Astrocyte of the cerebellum (primary cell): ENCODE results near the gene CD274.
"Not testable (repeated sequence)": the region's sequence is repeated elsewhere in the genome, so short reads cannot be mapped to it uniquely, and the experiment has no call there.

Experiments
- DNase-seq: peaks from one replicate; pipeline ENCODE4 v3.0.0-alpha.2; 2011; ENCODE audit warnings: low read depth
- H3K4me3 ChIP-seq: 2 replicates; pipeline ENCODE4 v1.5.1; 2011; ENCODE audit warnings: mild to moderate bottlenecking, low read depth, low read length, moderate library complexity
- CTCF ChIP-seq: IDR thresholded peaks from 2 replicates; pipeline ENCODE4 v1.5.1; 2012; ENCODE audit warnings: low read length, low read depth, moderate library complexity, mild to moderate bottlenecking; ENCODE audit errors: missing control alignments
- in situ Hi-C: cut with HindIII; loops from 2 replicates; pipeline ENCODE4 v1.10.0; 2017; ENCODE audit warnings: low sequenced_read_pairs

The CD274 gene

GRCh38 chr9:5470816-5471215, 20.5 kb downstream of the CD274 start:
- H3K4me3 ChIP-seq = no peak overlapping the region
- no peak for DNase-seq
- in situ Hi-C loops = no loop called here
- no peak for TF ChIP-seq CTCF

GRCh38 chr9:5475611-5476010, 25.3 kb downstream of the CD274 start:
- H3K4me3 ChIP-seq, DNase-seq, in situ Hi-C loops: not testable (repeated sequence)

DNA sequence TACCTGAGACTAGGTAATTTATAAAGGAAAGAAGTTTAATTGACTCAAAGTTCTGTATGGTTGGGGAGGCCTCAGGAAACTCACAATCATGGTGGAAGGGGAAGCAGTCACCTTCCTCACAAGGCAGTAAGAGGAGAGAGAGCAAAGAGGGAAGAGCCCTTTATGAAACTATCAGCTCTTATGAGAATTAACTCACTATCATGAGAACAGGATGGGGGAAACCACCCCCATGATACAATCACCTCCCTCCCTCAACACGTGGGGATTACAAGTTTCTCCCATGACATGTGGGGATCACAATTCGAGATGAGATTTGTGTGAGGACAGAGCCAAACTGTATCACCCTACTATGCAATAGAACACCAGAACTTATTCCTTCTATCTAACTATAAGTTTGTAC, 27.9 kb downstream of the CD274 start:
- in situ Hi-C loops = no loop called here
- TF ChIP-seq CTCF = no peak
- H3K4me3 ChIP-seq = no peak overlapping the region
- DNase-seq = no peak

DNA sequence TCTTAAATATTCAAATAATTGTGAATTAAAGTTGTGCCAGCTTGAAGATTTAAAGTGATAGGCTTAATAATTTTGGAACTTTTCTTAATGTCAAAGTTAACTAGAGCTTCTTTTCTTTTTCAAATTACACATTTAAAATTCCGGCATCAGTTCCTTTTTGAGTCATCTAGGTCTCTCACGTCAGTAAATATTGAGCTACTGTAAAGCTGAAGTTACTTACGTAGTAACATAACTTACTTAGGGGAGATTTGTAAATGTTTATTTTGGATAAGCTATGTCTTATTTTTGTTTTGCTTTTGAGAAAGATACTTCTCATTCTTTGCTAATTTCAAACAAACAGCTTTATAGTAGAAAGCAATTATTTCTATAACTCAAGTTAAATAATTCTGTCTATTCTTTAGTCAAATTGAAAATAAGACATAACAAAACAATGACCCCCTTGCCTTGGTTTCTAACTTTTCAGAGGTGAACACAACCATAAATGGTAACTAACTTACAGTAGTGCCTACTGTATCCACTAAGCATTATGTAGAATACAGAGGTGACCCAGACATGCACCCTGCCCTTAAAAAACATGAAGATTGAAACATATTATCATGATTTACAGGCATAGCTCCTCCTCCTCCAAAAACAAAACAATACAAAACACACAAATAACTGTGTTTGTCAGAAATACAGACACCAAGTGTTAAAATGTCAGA, 29.8 kb downstream of the CD274 start:
- DNase-seq = no peak
- TF ChIP-seq CTCF = no peak
- H3K4me3 ChIP-seq = no peak overlapping the region
- in situ Hi-C loops = no loop called here

DNA sequence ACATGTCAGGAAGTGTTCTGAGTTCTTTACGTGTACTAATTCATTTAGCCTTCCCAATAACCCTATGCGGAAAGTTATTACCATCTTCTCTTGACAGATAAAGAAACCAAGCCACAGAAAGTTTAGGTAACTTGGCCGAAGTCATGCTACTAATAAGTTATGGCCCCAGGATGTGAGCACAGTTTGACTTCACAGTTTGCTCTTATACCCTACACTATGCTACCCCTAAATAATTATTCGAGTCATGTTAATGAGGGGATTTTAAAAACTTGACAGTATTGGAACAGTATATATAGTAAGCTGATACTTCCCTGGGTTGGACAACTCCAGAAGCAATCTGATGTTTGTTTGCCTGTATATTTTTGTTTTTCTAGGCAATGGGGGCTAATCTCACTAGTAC, 30.6 kb downstream of the CD274 start:
- in situ Hi-C loops = no loop called here
- DNase-seq = no peak
- TF ChIP-seq CTCF = no peak
- no peak overlapping the region for H3K4me3 ChIP-seq

DNA sequence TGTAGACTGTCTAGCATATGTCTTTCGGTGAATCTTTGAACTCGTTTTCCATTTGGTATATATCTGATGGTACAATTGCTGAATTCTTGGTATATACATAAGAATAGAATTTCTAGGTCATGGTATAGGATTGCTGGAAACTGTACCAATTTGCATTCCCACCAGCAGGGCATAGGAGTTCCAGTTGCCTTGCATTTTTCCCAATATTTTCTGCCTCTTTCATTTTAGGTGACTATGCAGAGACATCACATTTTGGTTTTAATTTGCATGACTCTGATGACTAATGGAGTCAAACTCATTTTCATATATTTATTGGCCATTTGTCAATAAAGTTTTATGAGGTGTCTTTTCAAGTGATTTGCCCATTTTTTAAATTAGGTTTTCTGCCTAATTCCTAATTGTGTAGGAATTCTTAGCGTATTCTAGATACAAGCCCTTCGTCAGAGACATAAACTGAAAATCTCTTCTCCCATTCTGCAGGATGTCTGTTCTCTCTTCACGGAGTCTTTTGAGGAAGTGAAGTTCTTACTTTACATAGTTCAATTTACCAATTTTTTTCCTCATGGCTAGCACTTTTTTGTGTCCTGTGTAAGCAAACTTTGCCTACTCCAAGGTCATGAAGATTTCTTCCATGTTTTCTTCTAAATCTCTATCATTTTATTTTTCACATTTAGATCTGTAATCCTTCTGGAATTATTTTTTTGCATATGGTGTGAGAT, 31.1 kb downstream of the CD274 start:
- DNase-seq = no peak
- in situ Hi-C loops = no loop called here
- H3K4me3 ChIP-seq = no peak overlapping the region
- no peak for TF ChIP-seq CTCF

DNA sequence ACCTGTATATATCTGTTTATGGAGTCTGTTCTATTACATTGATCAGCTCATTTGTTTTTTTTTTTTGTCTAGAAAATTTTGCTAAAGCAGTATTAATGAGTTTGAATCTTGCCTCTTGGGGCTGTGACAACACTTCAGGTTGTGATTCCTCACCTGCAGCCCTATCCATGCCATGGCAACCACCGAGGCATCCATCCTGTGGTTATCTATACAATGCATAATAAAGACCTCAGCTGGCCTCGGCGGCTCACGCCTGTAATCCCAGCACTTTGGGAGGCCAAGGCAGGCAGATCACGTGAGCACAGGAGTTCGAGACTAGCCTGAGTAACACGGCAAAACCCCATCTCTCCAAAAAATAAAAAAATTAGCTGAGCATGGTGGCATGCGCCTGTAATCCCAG, 31.9 kb downstream of the CD274 start:
- TF ChIP-seq CTCF = no peak
- DNase-seq = no peak
- H3K4me3 ChIP-seq = no peak overlapping the region
- in situ Hi-C loops = no loop called here
